GM19372 (cell line): ENCODE results near the gene TANGO6.
"Not testable (repeated sequence)": the region's sequence is repeated elsewhere in the genome, so short reads cannot be mapped to it uniquely, and the experiment has no call there.

ENCODE experiments used
- ATAC-seq: cut with Tn5 transposase; IDR thresholded peaks from one replicate; pipeline ENCODE4 v1.9.1; 2021; ENCODE audit warnings: mild to moderate bottlenecking, low read depth, moderate library complexity; ENCODE audit not compliant: unreplicated experiment

Gene TANGO6

DNA sequence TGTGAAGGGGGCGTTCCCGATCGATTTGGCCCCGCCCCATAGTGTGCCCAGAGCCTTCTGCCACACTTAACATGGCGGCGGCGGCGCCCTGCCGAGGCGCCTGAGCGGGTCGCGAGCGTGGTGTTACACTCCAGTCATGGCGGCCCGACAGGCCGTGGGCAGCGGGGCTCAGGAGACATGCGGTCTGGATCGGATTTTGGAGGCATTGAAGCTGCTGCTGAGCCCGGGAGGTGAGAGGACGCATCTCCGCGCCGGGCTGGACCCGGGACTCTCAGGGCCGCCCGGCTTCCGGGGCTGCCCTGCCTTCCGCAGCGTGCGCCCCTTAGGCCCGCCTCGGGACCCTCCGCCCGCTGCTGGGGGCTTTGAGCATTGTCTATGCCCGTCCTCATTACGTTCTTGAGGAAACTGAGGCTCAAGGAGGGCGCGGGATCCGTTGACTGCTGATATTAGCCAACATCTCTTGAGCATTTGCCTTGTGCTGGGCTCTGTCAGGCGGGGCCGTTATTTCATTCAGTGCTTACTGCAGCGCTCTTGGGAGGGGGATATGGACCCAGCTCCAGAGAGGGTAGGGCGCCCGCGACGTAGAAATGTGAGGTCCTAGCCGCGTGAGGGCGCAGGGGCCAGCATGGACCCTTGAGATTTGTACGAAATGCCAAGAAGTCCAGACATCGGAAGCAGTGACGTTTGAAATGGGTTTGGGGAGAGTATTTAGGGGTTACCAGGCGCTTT is at the start of gene TANGO6:
Gene TANGO6, plus strand, starts transcription at position 50 of the 729 bp plus-strand sequence. Its CDS starts 87 bp downstream, at position 137.
- ATAC-seq, result peak; percentile 85

DNA sequence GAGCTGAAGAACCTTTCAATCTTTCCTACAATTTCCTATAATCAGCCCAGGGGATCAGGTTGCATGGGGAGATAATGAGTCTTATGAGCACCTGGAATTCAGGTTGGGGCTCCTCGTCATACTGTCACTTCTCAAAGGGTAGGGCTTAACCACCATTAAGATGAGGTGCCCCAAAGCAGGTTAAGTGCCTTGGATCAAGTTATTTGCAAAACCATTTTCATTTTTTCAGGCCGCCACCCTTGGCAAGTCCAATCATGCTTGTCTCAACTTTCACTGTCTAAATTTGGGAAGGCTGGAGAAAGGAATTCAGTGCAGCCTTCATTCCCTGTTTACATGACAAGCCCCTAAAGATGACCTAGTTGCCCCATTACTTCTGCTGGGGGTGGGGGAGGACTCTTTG is 44.9 kb upstream of the TANGO6 start:
- no peak for ATAC-seq

DNA sequence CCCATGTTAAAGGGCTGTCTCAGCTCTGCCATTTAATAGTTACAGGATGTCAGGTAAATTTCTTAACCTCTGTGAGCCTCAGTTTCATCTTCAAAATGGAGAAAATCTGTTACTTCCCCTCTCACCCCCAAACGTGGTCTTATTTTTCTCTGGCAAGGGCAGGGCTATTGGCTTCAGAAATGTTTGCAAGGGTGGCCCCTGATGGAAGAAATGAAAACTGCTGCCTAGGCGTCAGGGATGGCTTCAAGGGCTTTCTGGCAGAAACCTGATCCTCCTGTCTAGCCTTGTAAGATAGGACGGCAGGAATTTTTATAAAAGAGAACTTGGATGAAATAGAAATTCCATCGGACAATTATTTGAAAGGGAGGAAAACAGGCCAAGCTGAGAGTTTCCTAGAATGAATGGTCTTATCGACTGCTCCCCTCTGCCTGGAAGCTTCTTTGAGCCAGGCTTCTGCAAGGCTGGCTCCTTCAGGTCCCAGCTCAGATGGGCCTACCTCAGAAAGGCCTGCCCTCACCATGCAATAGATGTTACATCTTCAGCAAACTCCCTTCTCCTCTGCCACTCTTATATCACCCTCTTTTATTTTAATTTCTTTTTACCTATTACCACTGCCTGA is 43.0 kb upstream of the TANGO6 start:
- ATAC-seq, result no peak

DNA sequence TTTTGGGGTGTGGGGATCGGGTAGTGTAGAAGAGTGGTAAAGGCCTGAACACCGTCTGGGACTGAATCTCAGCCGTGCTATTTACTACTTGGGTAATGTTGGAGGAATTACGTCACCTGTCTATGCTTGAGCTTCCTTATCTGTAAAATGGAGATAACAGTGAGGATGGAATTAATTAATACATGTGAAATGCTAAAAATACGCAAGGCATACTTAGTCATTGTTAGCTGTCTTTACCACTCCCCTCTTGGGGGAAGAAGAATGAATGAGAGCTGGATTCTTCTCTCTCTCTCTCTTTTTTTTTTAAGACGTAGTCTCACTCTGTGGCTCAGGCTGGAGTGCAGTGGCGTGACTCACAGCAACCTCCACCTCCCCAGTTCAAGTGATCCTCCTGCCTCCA is 41.1 kb upstream of the TANGO6 start:
- ATAC-seq, result no peak

DNA sequence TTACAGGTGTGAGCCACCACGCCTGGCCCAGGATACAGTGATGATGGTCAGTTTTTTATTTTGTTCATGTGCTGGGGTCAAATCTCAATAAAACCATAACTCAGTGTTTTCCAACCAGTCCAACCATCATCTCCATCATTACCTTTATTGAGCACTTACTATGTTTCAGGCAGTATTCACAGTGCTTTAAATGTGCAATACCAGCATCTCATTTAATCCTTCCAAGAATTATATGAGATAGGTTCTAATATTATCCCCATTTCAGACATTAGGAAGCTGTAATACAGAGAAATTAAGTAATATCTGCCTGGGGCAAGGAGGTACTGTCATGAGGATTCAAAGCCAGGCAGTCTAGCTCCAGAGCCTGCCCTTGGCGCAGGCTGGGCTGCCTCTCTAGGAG is 36.9 kb upstream of the TANGO6 start:
- no peak for ATAC-seq

DNA sequence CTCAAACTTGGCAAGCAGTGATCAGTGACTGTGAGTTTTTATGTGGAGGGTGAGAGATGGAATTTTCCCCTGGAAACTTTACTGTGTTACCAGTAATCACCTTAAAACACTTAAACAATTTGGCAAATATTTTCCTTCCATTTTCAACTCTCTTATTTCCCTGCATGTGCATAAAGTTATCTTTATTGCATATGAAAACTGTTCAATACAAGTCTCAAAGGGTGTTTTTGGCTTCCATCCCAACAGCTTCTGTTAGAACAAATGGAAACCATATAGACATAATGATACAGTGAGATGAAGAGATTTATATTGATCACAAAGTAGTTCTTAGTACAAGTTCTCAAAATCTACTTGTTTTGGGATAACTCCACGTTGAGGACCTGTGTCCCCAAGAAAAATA is 36.4 kb upstream of the TANGO6 start:
- no peak for ATAC-seq

DNA sequence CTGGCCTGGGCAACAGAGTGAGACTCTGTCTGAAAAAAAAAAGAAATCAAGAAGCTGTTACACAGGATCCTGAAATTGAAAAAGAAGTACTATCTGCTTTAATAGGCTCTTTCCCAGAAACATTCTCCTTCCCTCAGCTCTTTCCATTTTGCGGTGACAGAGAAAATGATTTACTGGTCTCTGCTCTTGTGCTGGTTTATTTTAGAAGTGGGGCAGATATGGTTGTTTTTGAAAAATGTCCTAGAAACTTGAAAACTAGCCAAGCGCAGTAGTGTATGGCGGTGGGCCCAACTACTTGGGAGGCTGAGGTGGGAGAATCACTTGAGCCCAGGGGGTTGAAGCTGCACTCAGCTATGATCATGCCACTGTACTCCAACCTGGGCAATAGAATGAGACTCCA is 28.8 kb upstream of the TANGO6 start:
- no peak for ATAC-seq

DNA sequence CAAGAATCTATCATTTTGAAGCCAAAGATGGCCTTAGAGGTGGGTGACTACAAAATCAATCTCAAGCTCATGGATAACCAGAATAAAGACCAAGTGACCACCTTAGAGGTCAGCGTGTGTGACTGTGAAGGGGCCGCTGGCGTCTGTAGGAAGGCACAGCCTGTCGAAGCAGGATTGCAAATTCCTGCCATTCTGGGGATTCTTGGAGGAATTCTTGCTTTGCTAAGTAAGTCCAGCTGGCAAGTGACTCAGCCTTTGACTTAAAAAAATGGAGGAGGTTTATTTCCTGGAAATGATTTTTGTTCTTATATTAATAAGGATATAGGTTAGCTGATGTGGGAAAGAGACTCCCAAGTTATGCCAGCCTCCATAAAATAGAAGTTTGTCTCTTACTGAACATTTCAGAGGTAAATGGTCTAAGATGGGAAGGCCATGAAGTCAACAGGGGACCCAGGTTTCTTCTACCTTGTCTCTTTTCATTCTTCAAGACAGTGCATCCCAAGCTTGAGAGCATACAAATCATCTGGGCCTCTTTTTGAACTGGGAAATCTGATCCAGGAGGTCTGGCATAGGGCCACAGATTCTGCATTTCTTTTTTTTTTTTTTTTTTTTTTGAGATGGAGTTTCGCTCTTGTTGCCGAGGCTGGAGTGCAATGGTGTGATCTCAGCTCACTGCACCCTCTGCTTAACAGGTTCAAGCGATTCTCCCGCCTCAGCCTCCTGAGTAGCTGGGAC is 19.8 kb upstream of the TANGO6 start:
- ATAC-seq, result no peak

DNA sequence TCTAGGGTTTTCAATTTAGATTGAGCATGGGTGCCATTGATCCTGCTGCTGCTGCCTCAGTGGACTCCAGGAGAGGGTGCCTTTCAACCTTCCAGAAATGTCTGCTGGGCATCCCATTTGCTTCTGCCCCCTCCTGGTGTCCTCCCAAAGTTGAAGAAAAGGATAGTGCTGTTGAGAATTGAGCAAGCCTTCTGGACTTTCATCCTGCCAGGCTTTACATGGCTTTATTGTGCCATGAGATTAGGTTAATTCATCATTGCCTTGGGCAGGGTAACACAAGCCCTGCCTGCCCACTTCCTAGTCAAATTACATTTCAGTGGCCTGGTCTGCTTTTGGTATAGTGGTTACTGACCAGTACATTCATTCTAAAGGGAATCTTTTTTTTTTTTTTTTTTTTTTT is 17.9 kb upstream of the TANGO6 start:
- no peak for ATAC-seq

DNA sequence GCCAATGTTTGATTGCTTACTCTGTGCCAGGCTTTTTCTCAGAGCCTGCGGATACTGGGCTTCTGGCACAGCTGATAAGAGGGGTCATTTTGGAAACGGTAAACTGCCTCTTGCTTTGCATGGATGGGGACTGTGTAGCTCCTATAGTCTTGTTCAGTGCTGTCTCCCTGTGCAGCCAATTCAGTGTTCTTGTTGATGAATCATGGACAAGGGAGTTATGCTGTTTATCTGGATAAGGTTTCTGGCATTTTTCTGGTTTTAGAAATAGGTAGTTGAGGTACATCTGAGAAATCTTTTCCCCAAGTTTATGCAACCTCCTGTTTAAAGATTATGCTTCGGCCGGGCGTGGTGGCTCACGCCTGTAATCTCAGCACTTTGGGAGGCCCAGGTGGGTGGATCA is 16.7 kb upstream of the TANGO6 start:
- no peak for ATAC-seq

DNA sequence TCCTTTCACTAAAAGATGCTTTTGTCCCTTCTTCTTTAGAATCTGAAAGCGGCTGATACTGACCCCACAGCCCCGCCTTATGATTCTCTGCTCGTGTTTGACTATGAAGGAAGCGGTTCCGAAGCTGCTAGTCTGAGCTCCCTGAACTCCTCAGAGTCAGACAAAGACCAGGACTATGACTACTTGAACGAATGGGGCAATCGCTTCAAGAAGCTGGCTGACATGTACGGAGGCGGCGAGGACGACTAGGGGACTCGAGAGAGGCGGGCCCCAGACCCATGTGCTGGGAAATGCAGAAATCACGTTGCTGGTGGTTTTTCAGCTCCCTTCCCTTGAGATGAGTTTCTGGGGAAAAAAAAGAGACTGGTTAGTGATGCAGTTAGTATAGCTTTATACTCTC is 10.1 kb upstream of the TANGO6 start:
- no peak for ATAC-seq

DNA sequence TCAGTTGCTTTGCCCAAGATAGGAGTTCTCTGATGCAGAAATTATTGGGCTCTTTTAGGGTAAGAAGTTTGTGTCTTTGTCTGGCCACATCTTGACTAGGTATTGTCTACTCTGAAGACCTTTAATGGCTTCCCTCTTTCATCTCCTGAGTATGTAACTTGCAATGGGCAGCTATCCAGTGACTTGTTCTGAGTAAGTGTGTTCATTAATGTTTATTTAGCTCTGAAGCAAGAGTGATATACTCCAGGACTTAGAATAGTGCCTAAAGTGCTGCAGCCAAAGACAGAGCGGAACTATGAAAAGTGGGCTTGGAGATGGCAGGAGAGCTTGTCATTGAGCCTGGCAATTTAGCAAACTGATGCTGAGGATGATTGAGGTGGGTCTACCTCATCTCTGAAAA is 8.8 kb upstream of the TANGO6 start:
- ATAC-seq, result no peak

DNA sequence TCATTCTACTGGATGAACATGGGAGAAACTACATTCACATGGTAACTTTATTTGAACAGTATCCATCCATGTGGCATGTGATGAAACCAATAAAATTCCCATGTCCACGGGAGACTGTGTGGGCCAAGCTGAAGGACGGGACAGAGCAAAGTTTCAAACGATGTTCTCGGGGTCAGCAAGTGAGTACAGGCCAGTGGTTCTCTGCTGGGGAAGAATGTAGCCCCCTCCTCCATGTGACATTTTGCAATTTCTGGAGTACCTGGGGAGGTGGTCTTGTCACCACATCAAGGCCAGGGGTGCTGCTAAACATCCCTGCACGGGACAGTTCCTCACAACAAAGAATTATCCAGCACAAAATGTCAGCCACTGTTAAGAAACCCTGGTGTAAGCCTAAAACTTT is 7.4 kb upstream of the TANGO6 start:
- no peak for ATAC-seq

DNA sequence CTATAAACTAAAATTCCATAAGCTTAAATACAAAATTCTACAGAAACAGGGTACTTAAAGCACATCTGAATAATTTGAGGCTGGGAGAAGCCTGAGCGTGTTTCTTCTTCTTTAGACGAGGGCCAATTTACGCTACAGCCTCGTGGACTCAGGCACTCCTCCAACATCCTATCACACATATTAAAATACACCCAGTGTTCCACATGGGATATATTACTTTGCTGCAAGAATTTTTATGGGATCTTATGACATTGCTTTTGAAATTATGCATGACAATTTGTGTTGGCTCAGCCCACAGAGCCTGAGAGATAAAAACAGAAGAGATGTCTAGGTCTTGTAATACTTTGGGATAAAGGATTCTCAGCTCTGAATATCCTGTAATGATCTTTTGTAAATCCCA is 3.5 kb upstream of the TANGO6 start:
- no peak for ATAC-seq

DNA sequence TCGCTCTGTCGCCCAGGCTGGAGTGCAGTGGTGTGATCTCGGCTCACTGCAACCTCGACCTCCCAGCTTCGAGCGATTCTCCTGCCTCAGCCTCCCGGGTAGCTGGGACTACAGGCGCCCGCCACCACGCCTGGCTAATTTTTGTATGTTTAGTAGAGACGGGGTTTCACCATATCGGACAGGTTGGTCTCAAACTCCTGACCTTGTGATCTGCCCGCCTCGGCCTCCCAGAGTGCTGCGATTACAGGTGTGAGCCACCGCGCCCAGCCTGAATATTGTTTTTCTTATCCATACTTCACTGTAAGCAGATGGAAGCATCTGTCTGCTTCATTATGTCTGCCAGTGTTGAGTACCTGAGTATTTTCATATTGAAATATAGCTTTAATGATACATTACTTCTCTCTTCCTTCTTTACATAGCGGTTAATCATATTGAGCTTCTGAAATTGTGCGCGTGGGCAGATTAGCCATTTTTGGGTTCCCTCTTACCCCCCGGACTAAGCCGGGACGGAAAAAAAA is 308 bp upstream of the TANGO6 start:
- ATAC-seq, result not testable (repeated sequence)

DNA sequence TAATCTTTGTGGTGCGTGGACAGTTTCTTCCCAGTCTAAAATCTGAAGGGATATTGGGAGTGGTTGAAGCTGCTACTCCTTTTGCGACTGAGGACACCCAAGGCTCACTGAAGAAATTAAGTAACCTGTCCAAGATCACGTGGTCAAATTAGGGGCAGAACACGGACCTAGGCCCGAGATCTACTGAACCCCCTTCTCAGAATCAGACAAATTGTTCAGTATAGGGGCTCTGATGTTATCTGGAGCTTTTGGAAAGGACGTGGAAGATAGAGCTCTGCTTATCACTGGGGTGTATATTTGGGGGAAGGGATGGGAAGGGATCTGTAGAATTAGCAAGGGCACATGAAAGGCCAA is 857 bp downstream of the TANGO6 start:
- no peak for ATAC-seq

DNA sequence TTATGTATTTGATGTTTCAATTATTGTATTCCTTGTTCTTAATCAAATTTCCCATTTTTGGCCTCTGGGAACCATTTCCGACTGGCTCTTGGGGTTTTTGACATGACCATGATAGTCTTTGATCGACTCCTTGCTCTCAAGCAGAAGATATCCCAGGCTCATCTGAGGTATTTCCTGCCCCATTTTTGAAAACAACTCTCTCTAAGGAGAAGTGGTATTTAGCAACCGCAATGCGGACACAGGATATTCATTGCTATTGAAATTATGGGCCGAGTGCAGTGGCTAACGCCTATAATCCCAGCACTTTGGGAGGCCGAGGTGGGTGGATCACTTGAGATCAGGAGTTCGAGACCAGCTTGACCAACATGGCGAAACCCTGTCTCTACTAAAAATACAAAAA is 5.5 kb downstream of the TANGO6 start:
- no peak for ATAC-seq

DNA sequence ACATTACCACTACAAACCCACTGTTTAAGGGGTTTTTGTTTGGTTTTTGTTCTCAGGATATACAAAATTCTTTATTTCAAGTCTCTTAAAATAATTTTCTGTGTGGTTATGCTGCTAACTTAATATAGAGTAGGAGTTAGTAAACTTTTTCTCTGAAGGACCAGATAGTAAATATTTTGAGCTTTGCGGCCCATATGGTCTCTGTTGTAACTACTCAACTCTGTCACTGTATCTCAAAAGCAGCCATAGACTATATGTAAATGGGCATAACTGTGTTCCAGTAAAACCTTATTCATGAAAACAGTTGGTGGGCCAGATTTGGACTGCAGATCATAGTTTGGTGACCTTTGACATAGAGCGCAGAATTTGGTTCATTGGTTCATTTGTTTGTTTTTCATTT is 7.2 kb downstream of the TANGO6 start:
- no peak for ATAC-seq

DNA sequence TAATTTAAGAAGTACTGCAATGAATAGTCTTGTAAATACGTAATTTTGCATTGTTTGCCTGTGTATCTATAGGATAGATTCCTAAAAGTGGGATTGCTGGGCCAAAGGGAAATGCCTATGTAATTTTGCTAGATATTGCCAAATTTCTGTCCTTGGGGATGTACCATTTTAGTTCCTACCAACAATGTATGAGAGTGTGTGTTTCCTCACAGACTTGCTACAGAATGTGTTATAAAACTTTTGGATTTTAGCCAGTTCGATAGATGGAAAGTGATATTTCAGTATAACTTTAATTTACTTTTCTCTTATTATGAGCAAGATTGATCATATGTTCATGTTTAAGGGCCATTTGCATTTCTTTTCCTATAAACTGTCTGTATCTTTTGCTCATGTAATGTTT is 8.3 kb downstream of the TANGO6 start:
- no peak for ATAC-seq

DNA sequence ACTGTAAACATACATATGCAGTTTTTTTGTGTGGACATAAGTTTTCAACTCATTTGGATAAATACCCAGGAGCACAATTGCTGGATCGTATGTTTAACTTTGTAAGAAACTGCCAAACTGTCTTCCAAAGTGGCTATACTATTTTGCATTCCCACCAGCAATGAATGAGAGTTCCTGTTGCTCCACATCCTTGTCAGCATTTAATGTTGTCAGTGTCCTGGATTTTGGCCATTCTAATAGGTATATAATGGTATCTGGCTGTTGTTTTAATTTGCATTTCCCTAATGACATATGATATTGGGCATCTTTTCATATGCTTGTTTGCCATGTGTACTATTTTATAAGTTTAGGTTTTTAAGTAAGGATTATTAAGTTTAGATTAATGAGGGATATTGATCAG is 14.1 kb downstream of the TANGO6 start:
- ATAC-seq, result no peak

DNA sequence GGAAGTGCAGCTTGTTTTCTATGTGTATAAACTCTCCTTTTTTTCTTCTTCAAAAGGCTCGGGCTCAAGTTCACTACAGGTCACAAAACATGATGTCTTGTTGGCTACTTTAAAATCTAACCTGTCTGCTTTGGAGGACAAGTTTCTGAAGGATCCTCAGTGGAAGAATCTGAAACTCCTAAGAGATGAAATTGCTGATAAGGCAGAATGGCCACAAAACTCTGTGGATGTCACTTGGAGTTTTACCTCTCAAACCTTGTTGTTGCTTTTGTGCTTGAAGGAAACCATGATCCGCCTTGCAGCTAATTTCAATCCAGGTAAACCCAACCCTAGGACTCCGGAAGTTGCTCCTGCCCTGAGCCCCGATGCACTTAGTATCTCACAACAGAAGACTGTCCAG is 16.5 kb downstream of the TANGO6 start:
- no peak for ATAC-seq
